SK-N-SH (cell line): ENCODE results near the gene PHETA2. TPM values are rescaled to one million over a fixed set of nuclear protein-coding genes. Genes with fewer than 3 reads are reported as not detected.
"Not testable (repeated sequence)": the region's sequence is repeated elsewhere in the genome, so short reads cannot be mapped to it uniquely, and the experiment has no call there.

Experiments
- CTCF ChIA-PET: fragments of 300-600, 350-600 bp; formaldehyde crosslinking; extraction: SDS; loops from one replicate; lab custom pipeline; 2021; lab: Yijun Ruan, JAX
- POLR2A ChIA-PET: fragments of 350-600 bp; sonication (Branson Sonifier 250); formaldehyde crosslinking; extraction: SDS; loops from one replicate; lab custom pipeline; 2020; ENCODE audit warnings: antibody characterized with exemption, inconsistent platforms; lab: Yijun Ruan, JAX
- DNase-seq: peaks from one replicate; pipeline ENCODE4 v3.0.0; 2012
- H2AFZ ChIP-seq: fragments of 200-600 bp; sonication (generic); 2 replicates; pipeline ENCODE4 v1.8.1; 2016; ENCODE audit warnings: antibody characterized with exemption, mild to moderate bottlenecking, low read depth
- H3F3A ChIP-seq: fragments of 200-600 bp; sonication (generic); replicated peaks from 2 replicates; pipeline ENCODE3; 2016; ENCODE audit warnings: antibody characterized with exemption, mild to moderate bottlenecking; ENCODE audit not compliant: insufficient read depth
- H3K27ac ChIP-seq, 2 experiments: fragments of 200-500 bp in 1 of 2; fragments of 200-600 bp in 1 of 2; sonication (Bioruptor generic) in 1 of 2; sonication (generic), shearing (Covaris generic) in 1 of 2; 2 replicates each; pipeline versions ENCODE4 v1.5.1 to v1.6.1; 2014 to 2016; ENCODE audit warnings: low read depth in 2 of 2, inconsistent platforms in 1 of 2, low read length in 1 of 2, mild to moderate bottlenecking in 1 of 2, mixed read lengths in 1 of 2
- H3K27me3 ChIP-seq: fragments of 200-600 bp; sonication (generic), shearing (Covaris generic); 2 replicates; pipeline ENCODE4 v1.6.1; 2016; ENCODE audit warnings: mixed run types; ENCODE audit not compliant: insufficient read depth
- H3K36me3 ChIP-seq, 2 experiments: fragments of 200-500 bp in 1 of 2; fragments of 200-600 bp in 1 of 2; sonication (Bioruptor generic) in 1 of 2; sonication (generic) in 1 of 2; replicated peaks in 1 of 2; 2 replicates each; pipeline versions ENCODE3 to v1.5.1; 2014 to 2016; ENCODE audit warnings: low read length in 1 of 2, mild to moderate bottlenecking in 1 of 2; ENCODE audit not compliant: insufficient read depth in 2 of 2, control insufficient read depth in 1 of 2
- H3K4me1 ChIP-seq, 2 experiments: fragments of 200-500 bp in 1 of 2; fragments of 200-600 bp in 1 of 2; sonication (Bioruptor generic) in 1 of 2; sonication (generic), shearing (Covaris generic) in 1 of 2; 2 replicates each; pipeline versions ENCODE4 v1.5.1 to v1.6.1; 2014 to 2016; ENCODE audit warnings: low read depth in 1 of 2, low read length in 1 of 2, mixed run types in 1 of 2; ENCODE audit not compliant: insufficient read depth in 2 of 2, control insufficient read depth in 1 of 2
- H3K4me2 ChIP-seq: fragments of 200-600 bp; sonication (generic), shearing (Covaris generic); 2 replicates; pipeline ENCODE4 v1.6.1; 2017; ENCODE audit warnings: mixed run types
- H3K4me3 ChIP-seq, 2 experiments: fragments of 200-500 bp in 1 of 2; fragments of 200-600 bp in 1 of 2; sonication (Bioruptor generic) in 1 of 2; sonication (generic), shearing (Covaris generic) in 1 of 2; 2 replicates each; pipeline versions ENCODE4 v1.5.1 to v1.8.1; 2014 to 2016; ENCODE audit warnings: low read depth in 2 of 2, inconsistent platforms in 1 of 2, low read length in 1 of 2, mild to moderate bottlenecking in 1 of 2, mixed read lengths in 1 of 2, moderate library complexity in 1 of 2
- H3K79me2 ChIP-seq: fragments of 200-600 bp; sonication (generic); 2 replicates; pipeline ENCODE4 v1.8.1; 2017; ENCODE audit warnings: mild to moderate bottlenecking; ENCODE audit not compliant: insufficient read depth
- H3K9ac ChIP-seq: fragments of 200-600 bp; sonication (generic); 2 replicates; pipeline ENCODE4 v1.6.1; 2017; ENCODE audit warnings: mixed run types
- H3K9me2 ChIP-seq: fragments of 200-600 bp; sonication (generic); 2 replicates; pipeline ENCODE4 v1.6.1; 2017; ENCODE audit warnings: mixed run types
- H3K9me3 ChIP-seq: fragments of 200-600 bp; sonication (generic); 2 replicates; pipeline ENCODE4 v1.6.1; 2017; ENCODE audit warnings: mixed run types, mild to moderate bottlenecking, moderate library complexity
- H4K20me1 ChIP-seq: fragments of 200-600 bp; sonication (generic); 2 replicates; pipeline ENCODE4 v1.6.1; 2017; ENCODE audit warnings: mild to moderate bottlenecking, mixed run types; ENCODE audit not compliant: insufficient read depth
- CHD2 ChIP-seq: fragments of 150-350 bp; IDR thresholded peaks from 2 replicates; pipeline ENCODE4 v1.6.1; 2018; ENCODE audit warnings: low read length; ENCODE audit not compliant: partially characterized antibody
- ELF1 ChIP-seq: IDR thresholded peaks from 2 replicates; pipeline ENCODE4 v1.4.0; 2012
- FOSL2 ChIP-seq: IDR thresholded peaks from 2 replicates; pipeline ENCODE4 v1.4.0; 2012; ENCODE audit warnings: low read depth, mild to moderate bottlenecking, moderate library complexity, borderline replicate concordance
- GATA2 ChIP-seq: sonication (generic); formaldehyde crosslinking; IDR thresholded peaks from 2 replicates; pipeline ENCODE4 v1.5.0; 2020; ENCODE audit warnings: mild to moderate bottlenecking, missing genetic modification reagents
- JUND ChIP-seq: IDR thresholded peaks from 2 replicates; pipeline ENCODE4 v1.4.0; 2012
- NRF1 ChIP-seq: IDR thresholded peaks from 2 replicates; pipeline ENCODE4 v1.6.1; 2012; ENCODE audit warnings: low read depth, mild to moderate bottlenecking, low read length
- POLR2AphosphoS5 ChIP-seq: IDR thresholded peaks from 2 replicates; pipeline ENCODE4 v1.6.1; 2012; ENCODE audit warnings: low read depth, low read length
- RAD21 ChIP-seq: IDR thresholded peaks from 2 replicates; pipeline ENCODE4 v1.6.1; 2012; ENCODE audit warnings: mild to moderate bottlenecking, low read length
- SIN3A ChIP-seq: IDR thresholded peaks from 2 replicates; pipeline ENCODE4 v1.6.1; 2012; ENCODE audit warnings: low read depth, mild to moderate bottlenecking, low read length, moderate library complexity, borderline replicate concordance
- TCF12 ChIP-seq: IDR thresholded peaks from 2 replicates; pipeline ENCODE4 v1.4.0; 2012
- TEAD4 ChIP-seq: IDR thresholded peaks from 2 replicates; pipeline ENCODE4 v1.4.0; 2012; ENCODE audit warnings: mild to moderate bottlenecking, borderline replicate concordance; ENCODE audit not compliant: insufficient read depth
- WGBS: methylation state at CpG from one replicate; pipeline ENCODE4 v1.1.6; 2017; ENCODE audit warnings: low lambda C conversion rate; 5-methylcytosine and 5-hydroxymethylcytosine counted together
- polyA plus RNA-seq, 3 experiments: library from polyadenylated mRNA; depleted of rRNA; stranded (reverse); fragments of >200 nt; gene quantifications; 2 replicates each; pipeline ENCODE4 v1.2.3, GENCODE V29; 2012
- TF ChIP-seq, protein P1 (sequence below): IDR thresholded peaks from 2 replicates; pipeline ENCODE4 v1.4.0; 2012; ENCODE audit warnings: low read depth, borderline replicate concordance
- TF ChIP-seq, protein P2 (sequence below): IDR thresholded peaks from 2 replicates; pipeline ENCODE4 v1.6.1; 2012; ENCODE audit warnings: mild to moderate bottlenecking, low read depth, low read length, moderate library complexity

Gene PHETA2
- polyA plus RNA-seq, 1 of the 3 experiments (the other 2 are of a cell fraction): 0.05 TPM

GRCh38 chr22:42111798-42112197 is 37.8 kb downstream of the PHETA2 start:
- Histone ChIP-seq H3K4me2 (no peak overlapping the region), H3K9me2 (no peaks in the 10 kb centered on the region), H3K27me3 (no peaks in the 10 kb centered on the region), H4K20me1 (no peaks in the 10 kb centered on the region), H3K79me2 (no peaks in the 10 kb centered on the region), H3K4me3 (no peak overlapping the region), H3F3A (no peaks in the 10 kb centered on the region), H2AFZ (no peak overlapping the region), H3K9me3 (no peaks in the 10 kb centered on the region), H3K9ac (no peak overlapping the region), H3K27ac (no peak overlapping the region), H3K36me3 (no peaks in the 10 kb centered on the region), H3K4me1 (no peaks in the 10 kb centered on the region)
- POLR2A ChIA-PET: no interaction called here
- CTCF ChIA-PET: interaction anchor here (0.6 kb wide), 1 partner anchor 237 kb away, joined by 3 read pairs; no protein-coding TSS in a partner anchor
- WGBS: 83% methylated on average over 4 of the region's 4 CpGs
- TF ChIP-seq TEAD4 (no peak), TCF12 (no peak), NRF1 (no peak), ELF1 (no peak), FOSL2 (no peak), GATA2 (CRISPR knock-in tag) (no peak), CHD2 (no peak), POLR2AphosphoS5 (no peak), SIN3A (no peak), JUND (no peak)
- TF ChIP-seq, protein P1, sequence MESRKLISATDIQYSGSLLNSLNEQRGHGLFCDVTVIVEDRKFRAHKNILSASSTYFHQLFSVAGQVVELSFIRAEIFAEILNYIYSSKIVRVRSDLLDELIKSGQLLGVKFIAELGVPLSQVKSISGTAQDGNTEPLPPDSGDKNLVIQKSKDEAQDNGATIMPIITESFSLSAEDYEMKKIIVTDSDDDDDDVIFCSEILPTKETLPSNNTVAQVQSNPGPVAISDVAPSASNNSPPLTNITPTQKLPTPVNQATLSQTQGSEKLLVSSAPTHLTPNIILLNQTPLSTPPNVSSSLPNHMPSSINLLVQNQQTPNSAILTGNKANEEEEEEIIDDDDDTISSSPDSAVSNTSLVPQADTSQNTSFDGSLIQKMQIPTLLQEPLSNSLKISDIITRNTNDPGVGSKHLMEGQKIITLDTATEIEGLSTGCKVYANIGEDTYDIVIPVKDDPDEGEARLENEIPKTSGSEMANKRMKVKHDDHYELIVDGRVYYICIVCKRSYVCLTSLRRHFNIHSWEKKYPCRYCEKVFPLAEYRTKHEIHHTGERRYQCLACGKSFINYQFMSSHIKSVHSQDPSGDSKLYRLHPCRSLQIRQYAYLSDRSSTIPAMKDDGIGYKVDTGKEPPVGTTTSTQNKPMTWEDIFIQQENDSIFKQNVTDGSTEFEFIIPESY: no peak
- TF ChIP-seq, protein P2, sequence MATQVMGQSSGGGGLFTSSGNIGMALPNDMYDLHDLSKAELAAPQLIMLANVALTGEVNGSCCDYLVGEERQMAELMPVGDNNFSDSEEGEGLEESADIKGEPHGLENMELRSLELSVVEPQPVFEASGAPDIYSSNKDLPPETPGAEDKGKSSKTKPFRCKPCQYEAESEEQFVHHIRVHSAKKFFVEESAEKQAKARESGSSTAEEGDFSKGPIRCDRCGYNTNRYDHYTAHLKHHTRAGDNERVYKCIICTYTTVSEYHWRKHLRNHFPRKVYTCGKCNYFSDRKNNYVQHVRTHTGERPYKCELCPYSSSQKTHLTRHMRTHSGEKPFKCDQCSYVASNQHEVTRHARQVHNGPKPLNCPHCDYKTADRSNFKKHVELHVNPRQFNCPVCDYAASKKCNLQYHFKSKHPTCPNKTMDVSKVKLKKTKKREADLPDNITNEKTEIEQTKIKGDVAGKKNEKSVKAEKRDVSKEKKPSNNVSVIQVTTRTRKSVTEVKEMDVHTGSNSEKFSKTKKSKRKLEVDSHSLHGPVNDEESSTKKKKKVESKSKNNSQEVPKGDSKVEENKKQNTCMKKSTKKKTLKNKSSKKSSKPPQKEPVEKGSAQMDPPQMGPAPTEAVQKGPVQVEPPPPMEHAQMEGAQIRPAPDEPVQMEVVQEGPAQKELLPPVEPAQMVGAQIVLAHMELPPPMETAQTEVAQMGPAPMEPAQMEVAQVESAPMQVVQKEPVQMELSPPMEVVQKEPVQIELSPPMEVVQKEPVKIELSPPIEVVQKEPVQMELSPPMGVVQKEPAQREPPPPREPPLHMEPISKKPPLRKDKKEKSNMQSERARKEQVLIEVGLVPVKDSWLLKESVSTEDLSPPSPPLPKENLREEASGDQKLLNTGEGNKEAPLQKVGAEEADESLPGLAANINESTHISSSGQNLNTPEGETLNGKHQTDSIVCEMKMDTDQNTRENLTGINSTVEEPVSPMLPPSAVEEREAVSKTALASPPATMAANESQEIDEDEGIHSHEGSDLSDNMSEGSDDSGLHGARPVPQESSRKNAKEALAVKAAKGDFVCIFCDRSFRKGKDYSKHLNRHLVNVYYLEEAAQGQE: no peak
- DNase-seq: no peak

DNA sequence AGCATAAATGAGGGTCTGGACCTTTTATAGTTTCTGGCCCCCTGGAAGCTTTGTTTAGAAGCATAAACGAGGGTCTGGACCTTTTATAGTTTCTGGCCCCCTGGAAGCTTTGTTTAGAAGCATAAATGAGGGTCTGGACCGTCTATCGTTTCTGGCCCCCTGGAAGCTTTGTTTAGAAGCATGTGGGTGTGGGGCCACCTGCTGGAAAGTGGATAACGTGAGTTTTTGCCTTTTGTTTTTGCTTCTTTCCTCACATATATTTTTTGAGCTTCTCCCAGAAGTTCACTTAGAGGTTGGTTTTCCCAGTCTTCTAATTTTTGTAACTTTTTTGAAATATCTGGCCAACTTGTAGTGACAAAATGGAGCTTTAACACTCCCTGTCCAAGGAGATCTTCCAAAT is 38.7 kb downstream of the PHETA2 start:
- not testable (repeated sequence) for H3K27me3 ChIP-seq, H3F3A ChIP-seq, H3K4me1 ChIP-seq, H3K4me2 ChIP-seq, H4K20me1 ChIP-seq, H3K9me2 ChIP-seq, H3K27ac ChIP-seq, H3K9me3 ChIP-seq, H3K79me2 ChIP-seq, H3K4me3 ChIP-seq, H3K9ac ChIP-seq
- 20% methylated on average over 2 of the region's 4 CpGs for WGBS
- peak; percentile 50 for DNase-seq
- peak; percentile 54 for TF ChIP-seq RAD21
- TF ChIP-seq, all 33 proteins: peak for 1; not testable (repeated sequence) for 32
- CTCF ChIA-PET: interaction anchor here (0.7 to 1.4 kb wide), 6 partner anchors 9 to 332 kb away, joined by 3 to 11 read pairs (median 6); partner anchors contain the start of gene NDUFA6
- H3K36me3 ChIP-seq, POLR2A ChIA-PET, H2AFZ ChIP-seq: not testable (repeated sequence)
